ENCODE data around the gene TES.

- TF ChIP-seq CTCF (IDR thresholded peaks at IDR 0.05), result no peak
- TF ChIP-seq POLR2A (IDR thresholded peaks at IDR 0.05), result no peak
Measured at GRCh38 chr7:116212869-116213268, 2.5 kb downstream of the TES start.

All from right lobe of liver (tissue), 4 donors.